ENCODE data around the gene MYO1B. TPM values are rescaled to one million over a fixed set of nuclear protein-coding genes. Genes with fewer than 3 reads are reported as not detected.

MYO1B gene
- polyA plus RNA-seq, 3 donors: 0.01 TPM; not detected in 2

DNA sequence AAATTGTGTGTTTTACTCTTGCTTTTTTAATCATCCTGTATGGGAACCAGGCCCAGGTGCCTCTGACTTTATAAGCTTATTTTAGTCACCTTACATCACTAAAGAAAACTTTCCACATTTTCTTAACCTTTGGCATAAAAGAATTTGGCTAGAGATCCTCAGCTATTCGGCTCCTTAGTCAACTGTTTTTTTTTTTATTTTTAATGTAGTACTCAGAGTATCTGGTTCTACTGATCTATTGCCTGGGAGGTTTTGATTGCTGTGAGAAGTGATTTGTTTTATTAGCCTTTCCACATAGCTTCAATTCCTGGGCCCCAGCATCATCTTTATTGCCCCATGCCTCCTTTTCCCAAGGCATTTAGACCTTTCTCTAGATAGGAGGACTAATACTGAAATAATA is 121.0 kb downstream of the MYO1B start:
- H3K4me2 ChIP-seq (replicated peaks; ENCODE audit: extremely low read depth, low read length, poor library complexity, severe bottlenecking): no peak overlapping the region
- Mint-ChIP-seq H3K4me3 (no peak overlapping the region), H3K27ac (no peak overlapping the region), H3K9me3 (no peaks in the 10 kb centered on the region), H3K4me1 (no peaks in the 10 kb centered on the region), H3K36me3 (no peaks in the 10 kb centered on the region), H3K27me3 (ENCODE audit: low read depth in 3 of 3) (peaks cover 0 to 7% (median 2%) of the 10 kb centered on the region in 3 donors)
- no peak for DNase-seq
- no peak overlapping the region for H3K27ac ChIP-seq (ENCODE audit: low read depth in 1 of 2, low read length in 2 of 2)
- H3K36me3 ChIP-seq (replicated peaks in 1 of 2; ENCODE audit: control insufficient read depth in 1 of 2, insufficient read depth in 2 of 2, low read length in 2 of 2): no peaks in the 10 kb centered on the region
- no peak for TF ChIP-seq CTCF (IDR thresholded peaks at IDR 0.05)
- no peak overlapping the region for H3K9ac ChIP-seq (ENCODE audit: insufficient read depth, low read length, poor library complexity, severe bottlenecking)
- H3K9me3 ChIP-seq (replicated peaks in 1 of 2; ENCODE audit: control insufficient read depth in 1 of 2, insufficient read depth in 1 of 2, low read length in 2 of 2): no peaks in the 10 kb centered on the region
- no peaks in the 10 kb centered on the region for H3K4me1 ChIP-seq (ENCODE audit: control insufficient read depth in 1 of 2, insufficient read depth in 2 of 2, low read length in 2 of 2)
- WGBS (ENCODE audit: insufficient coverage): no CpG with 5 or more reads among the region's 1 CpG
- no peak overlapping the region for H2AFZ ChIP-seq (ENCODE audit: insufficient read depth, low read depth, low read length, poor library complexity, severe bottlenecking)
- no peak overlapping the region for H3K4me3 ChIP-seq (replicated peaks in 1 of 3; ENCODE audit: low read depth in 2 of 3, low read length in 3 of 3)
- H3K27me3 ChIP-seq (ENCODE audit: control insufficient read depth in 2 of 2, insufficient read depth in 2 of 2, low read length in 2 of 2): no peaks in the 10 kb centered on the region
- H4K20me1 ChIP-seq (ENCODE audit: insufficient read depth, low read length): no peaks in the 10 kb centered on the region
- intact Hi-C loops (cut with micrococcal nuclease): no loop called here
- no peaks in the 10 kb centered on the region for H3K79me2 ChIP-seq (ENCODE audit: insufficient read depth, low read length)

DNA sequence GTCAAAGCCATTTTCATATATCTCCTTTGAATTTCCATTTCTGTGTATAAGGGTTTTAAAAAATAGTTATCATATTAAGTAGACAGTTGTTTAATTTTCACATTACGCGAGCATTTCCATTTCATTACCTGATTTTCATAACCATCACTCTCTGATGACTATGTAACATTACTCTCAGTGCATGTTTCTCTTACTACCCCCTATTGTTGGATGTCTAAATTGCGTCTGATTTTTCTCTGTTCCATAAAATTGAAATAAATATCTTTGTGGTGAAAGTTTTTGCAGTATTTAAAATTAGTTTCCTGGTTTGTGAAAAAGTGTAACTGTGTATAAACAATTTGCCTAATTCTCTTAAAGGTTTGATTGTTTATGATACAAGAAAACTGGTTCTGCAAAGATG is 123.8 kb downstream of the MYO1B start:
- no peaks in the 10 kb centered on the region for H3K36me3 Mint-ChIP-seq
- no peaks in the 10 kb centered on the region for H4K20me1 ChIP-seq (ENCODE audit: insufficient read depth, low read length)
- no peak overlapping the region for H3K4me3 Mint-ChIP-seq
- H3K27me3 Mint-ChIP-seq (ENCODE audit: low read depth in 3 of 3): peaks cover 0 to 7% (median 2%) of the 10 kb centered on the region in 3 donors
- no peaks in the 10 kb centered on the region for H3K79me2 ChIP-seq (ENCODE audit: insufficient read depth, low read length)
- H3K4me2 ChIP-seq (replicated peaks; ENCODE audit: extremely low read depth, low read length, poor library complexity, severe bottlenecking): no peak overlapping the region
- no peak overlapping the region for H3K9ac ChIP-seq (ENCODE audit: insufficient read depth, low read length, poor library complexity, severe bottlenecking)
- peaks cover 0 to 2% (median 0%) of the 10 kb centered on the region in 7 donors for H3K9me3 Mint-ChIP-seq
- no CpG with 5 or more reads among the region's 3 CpGs for WGBS (ENCODE audit: insufficient coverage)
- H2AFZ ChIP-seq (ENCODE audit: insufficient read depth, low read depth, low read length, poor library complexity, severe bottlenecking): no peak overlapping the region
- no peak overlapping the region for H3K27ac ChIP-seq (ENCODE audit: low read depth in 1 of 2, low read length in 2 of 2)
- no peaks in the 10 kb centered on the region for H3K36me3 ChIP-seq (replicated peaks in 1 of 2; ENCODE audit: control insufficient read depth in 1 of 2, insufficient read depth in 2 of 2, low read length in 2 of 2)
- TF ChIP-seq CTCF (IDR thresholded peaks at IDR 0.05): no peak
- H3K4me1 ChIP-seq (ENCODE audit: control insufficient read depth in 1 of 2, insufficient read depth in 2 of 2, low read length in 2 of 2): no peaks in the 10 kb centered on the region
- no peak overlapping the region for H3K4me3 ChIP-seq (replicated peaks in 1 of 3; ENCODE audit: low read depth in 2 of 3, low read length in 3 of 3)
- H3K9me3 ChIP-seq (replicated peaks in 1 of 2; ENCODE audit: control insufficient read depth in 1 of 2, insufficient read depth in 1 of 2, low read length in 2 of 2): no peaks in the 10 kb centered on the region
- H3K4me1 Mint-ChIP-seq: no peaks in the 10 kb centered on the region
- intact Hi-C loops (cut with micrococcal nuclease): no loop called here
- H3K27me3 ChIP-seq (ENCODE audit: control insufficient read depth in 2 of 2, insufficient read depth in 2 of 2, low read length in 2 of 2): no peaks in the 10 kb centered on the region
- no peak for DNase-seq
- no peak overlapping the region for H3K27ac Mint-ChIP-seq

Data from CD14-positive monocyte (primary cell).